Cardiac muscle cell (in vitro differentiated cells and primary cell): ENCODE results near the gene C11orf52. TPM values are rescaled to one million over a fixed set of nuclear protein-coding genes. Genes with fewer than 3 reads are reported as not detected.
A peak's percentile ranks its signal among the peaks of the same experiment; 100 is the strongest.

Experiments used
- DNase-seq, 2 donors: peaks; one replicate each; pipeline versions ENCODE4 v3.0.0 to v3.0.0-alpha.2; 2010 to 2017; ENCODE audit warnings: low read depth in 1 of 2, low spot score in 1 of 2
- H3K27ac ChIP-seq: fragments of 200-600 bp; sonication (generic); 2 replicates; pipeline ENCODE4 v1.5.1; 2016
- H3K27me3 ChIP-seq: fragments of 200-600 bp; sonication (generic); 2 replicates; pipeline ENCODE4 v1.6.0; 2016; ENCODE audit warnings: control low read depth
- H3K36me3 ChIP-seq: fragments of 200-600 bp; sonication (generic); 2 replicates; pipeline ENCODE4 v1.5.1; 2016; ENCODE audit warnings: control low read depth
- H3K4me1 ChIP-seq: fragments of 200-600 bp; sonication (generic); 2 replicates; pipeline ENCODE4 v1.8.1; 2017; ENCODE audit warnings: low read depth, mild to moderate bottlenecking, mixed run types
- H3K4me3 ChIP-seq: fragments of 200-600 bp; sonication (generic); 2 replicates; pipeline ENCODE4 v1.5.1; 2016; ENCODE audit warnings: mild to moderate bottlenecking
- H3K9me3 ChIP-seq: fragments of 200-600 bp; sonication (generic); 2 replicates; pipeline ENCODE4 v1.5.1; 2017; ENCODE audit warnings: low read depth, mild to moderate bottlenecking, control low read depth
- CTCF ChIP-seq: IDR thresholded peaks from 2 replicates; pipeline ENCODE4 v1.5.1; 2012; ENCODE audit warnings: low read depth, mild to moderate bottlenecking, low read length
- polyA plus RNA-seq: library from polyadenylated mRNA; unstranded; fragments of >200 nt; fragmentation: Nextera tagmentation; extraction: Ambion mirVana; gene quantifications from 2 replicates; pipeline ENCODE4 v1.2.1, GENCODE V29; 2016
- total RNA-seq: library from RNA; depleted of rRNA; stranded (reverse); fragments of >200 nt; gene quantifications from 2 replicates; pipeline ENCODE4 v1.2.3, GENCODE V29; 2016

C11orf52 gene
- total and polyA plus RNA-seq, 2 experiments from 2014 or later, result 7.4 to 8.5 TPM

- no peak for DNase-seq
- peak overlapping the region; percentile 47 for H3K4me3 ChIP-seq
- peaks cover 40% of the 10 kb centered on the region for H3K4me1 ChIP-seq
- H3K27ac ChIP-seq, result peak overlapping the region; percentile 55
- no peak for TF ChIP-seq CTCF
- H3K27me3 ChIP-seq, result no peaks in the 10 kb centered on the region
- H3K9me3 ChIP-seq, result no peaks in the 10 kb centered on the region
- H3K36me3 ChIP-seq, result no peaks in the 10 kb centered on the region
Measured at GRCh38 chr11:111936040-111936540, 17.4 kb downstream of the C11orf52 start.

- H3K27ac ChIP-seq, result peak overlapping the region; percentile 52
- H3K4me1 ChIP-seq, result peaks cover 40% of the 10 kb centered on the region
- no peak for TF ChIP-seq CTCF
- DNase-seq, result no peak
- no peaks in the 10 kb centered on the region for H3K9me3 ChIP-seq
- no peaks in the 10 kb centered on the region for H3K36me3 ChIP-seq
- peak overlapping the region; percentile 47 for H3K4me3 ChIP-seq
- no peaks in the 10 kb centered on the region for H3K27me3 ChIP-seq
Measured at GRCh38 chr11:111937461-111937769, 18.7 kb downstream of the C11orf52 start.

GRCh38 chr11:111937844-111938243, 19.1 kb downstream of the C11orf52 start:
- Histone ChIP-seq H3K27me3 (no peaks in the 10 kb centered on the region), H3K27ac (peak overlapping the region; percentile 64), H3K4me3 (peak overlapping the region; percentile 47), H3K4me1 (peaks cover 40% of the 10 kb centered on the region), H3K9me3 (no peaks in the 10 kb centered on the region), H3K36me3 (no peaks in the 10 kb centered on the region)
- DNase-seq, result no peak
- no peak for TF ChIP-seq CTCF

- DNase-seq, result peak in 1 of 2 donors; percentile 31
- Histone ChIP-seq H3K27me3 (no peaks in the 10 kb centered on the region), H3K36me3 (no peaks in the 10 kb centered on the region), H3K4me3 (no peak overlapping the region), H3K4me1 (peaks cover 40% of the 10 kb centered on the region), H3K27ac (peak overlapping the region; percentile 64), H3K9me3 (no peaks in the 10 kb centered on the region)
- TF ChIP-seq CTCF, result no peak
Measured at GRCh38 chr11:111938687-111939160, 20.0 kb downstream of the C11orf52 start.

- no peak overlapping the region for H3K4me3 ChIP-seq
Measured at GRCh38 chr11:111939836-111940604, 21.3 kb downstream of the C11orf52 start.

More at GRCh38 chr11:111939836-111940604, 21.3 kb downstream of the C11orf52 start:
- Histone ChIP-seq H3K36me3 (no peaks in the 10 kb centered on the region), H3K9me3 (no peaks in the 10 kb centered on the region), H3K27me3 (no peaks in the 10 kb centered on the region), H3K4me1 (peaks cover 33% of the 10 kb centered on the region), H3K27ac (no peak overlapping the region)
- no peak for TF ChIP-seq CTCF
- DNase-seq, result peak in 1 of 2 donors; percentile 69
